Measurements from ENCODE around the gene TIMM17A. TPM values are rescaled to one million over a fixed set of nuclear protein-coding genes. Genes with fewer than 3 reads are reported as not detected.

Gene TIMM17A
- 111 and 112 TPM in 2 replicates for total RNA-seq (2021)
- percentile 94 among the genes with signal in this experiment for Bru-seq, nascent RNA
- percentile 89 among the genes with signal in this experiment for BruChase-seq, experiment 1, labeled RNA remaining after a 2-hour chase
- percentile 93 among the genes with signal in this experiment for BruChase-seq, experiment 2, labeled RNA remaining after a 6-hour chase
- long read RNA-seq, transcript TIMM17A-201 (6 exons, 1,659 nt), result major isoform, 190 of 206 reads
- long read RNA-seq, partial matches to known transcripts, result 4 of 206 reads
- long read RNA-seq, other reads (novel, unspliced or antisense), result 11 of 206 reads

GRCh38 chr1:201955009-201955728, at the start of gene TIMM17A:
Gene TIMM17A, plus strand, starts transcription at chr1:201955503. Its CDS starts 24 bp downstream, at chr1:201955527.
- Histone ChIP-seq H3K4me1 (ENCODE audit: insufficient read depth, low read length, poor library complexity, severe bottlenecking) (peaks cover 4% of the 10 kb centered on the region), H3K9me3 (ENCODE audit: low read depth, low read length, poor library complexity, severe bottlenecking) (no peaks in the 10 kb centered on the region), H3K27me3 (replicated peaks; ENCODE audit: insufficient read depth, low read depth, low read length, poor library complexity) (no peaks in the 10 kb centered on the region), H3K36me3 (ENCODE audit: insufficient read depth, low read length, poor library complexity, severe bottlenecking) (peaks cover 22% of the 10 kb centered on the region), H3K4me3 (ENCODE audit: low read depth, low read length, poor library complexity, severe bottlenecking) (peak within 1 kb of the TSS; percentile 80), H3K27ac (ENCODE audit: low read depth, low read length, poor library complexity, severe bottlenecking) (peak within 1 kb of the TSS; percentile 84)
- intact Hi-C loops (cut with micrococcal nuclease; ENCODE audit: unreplicated experiment), result no loop called here
- CTCF ChIA-PET, result interaction anchor here (0.6 to 1.0 kb wide), 3 partner anchors 12 to 395 kb away, joined by 5 to 13 read pairs (median 12); no protein-coding TSS in a partner anchor
- BruUV-seq (replicated peaks), result no TSS peak
- DNase-seq (ENCODE audit: low spot score), result peak; percentile 98
- POLR2A ChIA-PET (ENCODE audit: low non-redundant PET), result no interaction called here
- no peak for TF ChIP-seq EZH2 (IDR thresholded peaks at IDR 0.05; ENCODE audit: borderline replicate concordance, low read depth, low read length, poor library complexity, severe bottlenecking)
- TF ChIP-seq CTCF (conservative IDR thresholded peaks at IDR 0.05; ENCODE audit: low read depth, low read length), result no peak

- DNase-seq (ENCODE audit: low spot score), result no peak
- Histone ChIP-seq H3K36me3 (ENCODE audit: insufficient read depth, low read length, poor library complexity, severe bottlenecking) (no peaks in the 10 kb centered on the region), H3K4me1 (ENCODE audit: insufficient read depth, low read length, poor library complexity, severe bottlenecking) (no peaks in the 10 kb centered on the region), H3K27me3 (replicated peaks; ENCODE audit: insufficient read depth, low read depth, low read length, poor library complexity) (no peaks in the 10 kb centered on the region), H3K9me3 (ENCODE audit: low read depth, low read length, poor library complexity, severe bottlenecking) (no peaks in the 10 kb centered on the region), H3K27ac (ENCODE audit: low read depth, low read length, poor library complexity, severe bottlenecking) (no peak overlapping the region), H3K4me3 (ENCODE audit: low read depth, low read length, poor library complexity, severe bottlenecking) (no peak overlapping the region)
- CTCF ChIA-PET, result no interaction called here
- BruUV-seq (replicated peaks), result no TSS peak
- POLR2A ChIA-PET (ENCODE audit: low non-redundant PET), result no interaction called here
- TF ChIP-seq CTCF (conservative IDR thresholded peaks at IDR 0.05; ENCODE audit: low read depth, low read length) (no peak), EZH2 (IDR thresholded peaks at IDR 0.05; ENCODE audit: borderline replicate concordance, low read depth, low read length, poor library complexity, severe bottlenecking) (no peak)
- intact Hi-C loops (cut with micrococcal nuclease; ENCODE audit: unreplicated experiment), result no loop called here
These were observed 49.0 kb upstream of the TIMM17A start for GRCh38 chr1:201906336-201906735.

- no TSS peak for BruUV-seq (replicated peaks)
- Histone ChIP-seq H3K27me3 (replicated peaks; ENCODE audit: insufficient read depth, low read depth, low read length, poor library complexity) (no peaks in the 10 kb centered on the region), H3K4me1 (ENCODE audit: insufficient read depth, low read length, poor library complexity, severe bottlenecking) (no peaks in the 10 kb centered on the region), H3K4me3 (ENCODE audit: low read depth, low read length, poor library complexity, severe bottlenecking) (no peak overlapping the region), H3K36me3 (ENCODE audit: insufficient read depth, low read length, poor library complexity, severe bottlenecking) (no peaks in the 10 kb centered on the region), H3K27ac (ENCODE audit: low read depth, low read length, poor library complexity, severe bottlenecking) (no peak overlapping the region), H3K9me3 (ENCODE audit: low read depth, low read length, poor library complexity, severe bottlenecking) (no peaks in the 10 kb centered on the region)
- TF ChIP-seq EZH2 (IDR thresholded peaks at IDR 0.05; ENCODE audit: borderline replicate concordance, low read depth, low read length, poor library complexity, severe bottlenecking) (no peak), CTCF (conservative IDR thresholded peaks at IDR 0.05; ENCODE audit: low read depth, low read length) (no peak)
- DNase-seq (ENCODE audit: low spot score), result no peak
- intact Hi-C loops (cut with micrococcal nuclease; ENCODE audit: unreplicated experiment), result no loop called here
- ChIA-PET POLR2A (ENCODE audit: low non-redundant PET) (no interaction called here), CTCF (no interaction called here)
These were observed 47.7 kb upstream of the TIMM17A start for GRCh38 chr1:201907621-201908020.
